Heart right ventricle (tissue), 16 donors: Measurements from ENCODE around the gene TPM1. TPM values are rescaled to one million over a fixed set of nuclear protein-coding genes. Genes with fewer than 3 reads are reported as not detected.
A peak's percentile ranks its signal among the peaks of the same experiment; 100 is the strongest.

Source experiments
- ATAC-seq, 8 donors: fragments of 200-7000 bp; cut with Tn5 transposase; one replicate each; pipeline ENCODE4 v1.9.1; 2020; ENCODE audit warnings: mild to moderate bottlenecking in 8 of 8, moderate library complexity in 8 of 8, moderate number of reproducible peaks in 1 of 8
- DNase-seq, 2 donors: peaks; one replicate each; pipeline ENCODE4 v3.0.0-alpha.2; 2020
- H3K27ac ChIP-seq, 10 donors: fragments of 200-600 bp; sonication (generic) in 2 of 10; one replicate each; pipeline versions ENCODE4 v1.5.0 to v1.8.0; 2020 to 2022; ENCODE audit warnings: mild to moderate bottlenecking in 3 of 10
- H3K27me3 ChIP-seq, 7 donors: fragments of 200-600 bp; one replicate each; pipeline ENCODE4 v1.8.0; 2021 to 2022; ENCODE audit warnings: mild to moderate bottlenecking in 2 of 7
- H3K36me3 ChIP-seq, 9 donors: fragments of 200-600 bp; sonication (generic) in 1 of 9; one replicate each; pipeline versions ENCODE4 v1.5.0 to v1.8.0; 2020 to 2022; ENCODE audit warnings: mild to moderate bottlenecking in 2 of 9
- H3K4me1 ChIP-seq, 9 donors: fragments of 200-600 bp; sonication (generic) in 1 of 9; one replicate each; pipeline versions ENCODE4 v1.5.0 to v1.8.0; 2020 to 2022; ENCODE audit warnings: mild to moderate bottlenecking in 4 of 9
- H3K4me3 ChIP-seq, 10 donors: fragments of 200-600 bp; sonication (generic) in 2 of 10; one replicate each; pipeline versions ENCODE4 v1.5.0 to v1.8.0; 2020 to 2022; ENCODE audit warnings: mild to moderate bottlenecking in 7 of 10, moderate library complexity in 2 of 10
- H3K9me3 ChIP-seq, 11 donors: fragments of 200-600 bp in 10 of 11; sonication (generic) in 2 of 11; one replicate each; pipeline versions ENCODE4 v1.5.0 to v1.8.0; 2013 to 2022; ENCODE audit warnings: mild to moderate bottlenecking in 2 of 11, control low read depth in 1 of 11, moderate library complexity in 1 of 11
- WGBS, 2 donors: extraction: QIAGEN DNeasy Blood & Tissue Kit; methylation state at CpG; one replicate each; pipeline ENCODE4 v1.1.7; 2013; ENCODE audit warnings: inconsistent platforms in 1 of 2; 5-methylcytosine and 5-hydroxymethylcytosine counted together
- intact Hi-C, 10 donors: fragments of 100-400 bp; cut with DNase I; formaldehyde crosslinking; loops; one replicate each; pipeline versions ENCODE4 v1.11.1 to v1.14.2; 2022
- polyA plus RNA-seq, 2 donors: library from polyadenylated mRNA; stranded (reverse); fragments of 200-250 nt; gene quantifications; one replicate each; pipeline ENCODE4 v1.2.3, GENCODE V29; 2013
- total RNA-seq, 10 donors: library from RNA; stranded (reverse); fragmentation: NEBNext Ultra II Directional in 3 of 10; extraction: Animal tissue kit (Norgen Biotek cat#: 25700) in 3 of 10; gene quantifications; one replicate each; pipeline versions ENCODE4 v1.2.1 to v1.2.4, GENCODE V29; 2021 to 2023
- TF ChIP-seq, protein P1 (sequence below), 9 donors: fragments of 200-600 bp; sonication (generic) in 2 of 9; IDR thresholded peaks; one replicate each; pipeline versions ENCODE4 v1.5.0 to v1.8.0; 2021 to 2022; ENCODE audit warnings: antibody characterized with exemption in 9 of 9, mild to moderate bottlenecking in 5 of 9, moderate library complexity in 1 of 9
- donor health status: Arrhythmogenic right ventricular cardiomyopathy.
- donor health status: ischemic (EF 13 %, LVEDD 7.1; RV severe dilation, severe dysfunction).
- donor health status: healthy with polysubstance abuse.
- donor health status: DM: no; HTN: yes; CAD: no.
- donor health status: DM: no; HTN: no; CAD: no.
- donor health status: ischemic (EF 25% LVEDD 6.9; RV normal size, moderate dysfunction).
- donor health status: ischemic (EF 25% LVEDD 5.7; RV mildly dilated, moderate dysfunction).
- donor health status: healthy.
- donor health status: DM: yes; HTN: yes; CAD: no.
- donor health status: Ischemic cardiomyopathy.
- donor health status: ischemic (EF 35%, LVEDD 5.7; RV mildly dilated, moderate dysfunction).
- donor health status: nonischemic (EF 11% LVEDD 7.7; RV severe dilation, severe dysfunction).
- donor health status: DM: yes; HTN: yes; CAD: no.
- donor health status: PGD.
- donor health status: ischemic (EF 29% LVEDD 5.4; RV normal size, mild dysfunction).
- donor health status: nonischemic (EF 23%, LVEDD 6.1; RV moderate dilation, normal function).

TPM1 gene
- total and polyA plus RNA-seq, 12 donors = 10,066 to 18,091 (median 14,403) TPM

DNA sequence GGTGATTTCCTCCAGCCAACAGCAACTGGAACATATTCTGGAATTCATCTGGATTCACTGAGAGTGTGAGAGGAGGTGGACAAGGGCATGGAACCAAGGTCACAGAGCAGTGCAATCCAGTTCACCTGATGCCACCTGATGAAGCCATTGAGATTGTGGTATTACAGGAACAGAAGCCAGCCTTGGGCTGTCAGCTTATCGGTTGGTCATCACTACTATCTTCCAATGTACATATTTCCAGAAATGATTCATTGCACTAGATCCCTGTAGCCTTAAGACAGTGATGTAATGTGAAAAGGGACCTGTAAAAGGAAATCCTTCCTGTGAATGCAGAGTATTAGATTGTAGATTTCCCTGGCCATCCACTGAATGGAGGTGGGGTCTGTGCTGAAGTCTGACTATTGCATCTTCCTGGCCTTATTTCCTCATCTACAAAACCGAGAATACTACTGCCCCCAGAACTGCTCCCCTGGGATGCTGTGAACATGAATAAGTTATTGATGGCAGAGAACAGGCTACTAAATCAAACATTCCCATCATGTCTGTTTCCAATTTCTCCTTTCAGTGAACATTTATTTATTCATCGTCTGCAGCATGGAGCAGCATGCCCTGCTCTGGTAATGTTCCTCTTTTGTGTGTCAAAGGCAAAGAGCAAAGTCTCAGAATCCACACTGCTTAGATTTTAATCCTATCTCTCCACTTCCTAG lies 47.4 kb upstream of the TPM1 start:
- H3K27me3 ChIP-seq = no peaks in the 10 kb centered on the region
- TF ChIP-seq, protein P1, sequence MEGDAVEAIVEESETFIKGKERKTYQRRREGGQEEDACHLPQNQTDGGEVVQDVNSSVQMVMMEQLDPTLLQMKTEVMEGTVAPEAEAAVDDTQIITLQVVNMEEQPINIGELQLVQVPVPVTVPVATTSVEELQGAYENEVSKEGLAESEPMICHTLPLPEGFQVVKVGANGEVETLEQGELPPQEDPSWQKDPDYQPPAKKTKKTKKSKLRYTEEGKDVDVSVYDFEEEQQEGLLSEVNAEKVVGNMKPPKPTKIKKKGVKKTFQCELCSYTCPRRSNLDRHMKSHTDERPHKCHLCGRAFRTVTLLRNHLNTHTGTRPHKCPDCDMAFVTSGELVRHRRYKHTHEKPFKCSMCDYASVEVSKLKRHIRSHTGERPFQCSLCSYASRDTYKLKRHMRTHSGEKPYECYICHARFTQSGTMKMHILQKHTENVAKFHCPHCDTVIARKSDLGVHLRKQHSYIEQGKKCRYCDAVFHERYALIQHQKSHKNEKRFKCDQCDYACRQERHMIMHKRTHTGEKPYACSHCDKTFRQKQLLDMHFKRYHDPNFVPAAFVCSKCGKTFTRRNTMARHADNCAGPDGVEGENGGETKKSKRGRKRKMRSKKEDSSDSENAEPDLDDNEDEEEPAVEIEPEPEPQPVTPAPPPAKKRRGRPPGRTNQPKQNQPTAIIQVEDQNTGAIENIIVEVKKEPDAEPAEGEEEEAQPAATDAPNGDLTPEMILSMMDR (IDR thresholded peaks at IDR 0.05) = no peak
- H3K27ac ChIP-seq = no peak overlapping the region
- intact Hi-C loops = no loop called here
- H3K9me3 ChIP-seq = no peaks in the 10 kb centered on the region
- H3K4me3 ChIP-seq = no peak overlapping the region
- DNase-seq (no peak), ATAC-seq (no peak)
- 62 to 67% methylated on average over 3 of the region's 3 CpGs for WGBS, 2 donors
- peaks cover 0 to 20% (median 9%) of the 10 kb centered on the region in 9 donors for H3K4me1 ChIP-seq
- H3K36me3 ChIP-seq = no peaks in the 10 kb centered on the region

DNA sequence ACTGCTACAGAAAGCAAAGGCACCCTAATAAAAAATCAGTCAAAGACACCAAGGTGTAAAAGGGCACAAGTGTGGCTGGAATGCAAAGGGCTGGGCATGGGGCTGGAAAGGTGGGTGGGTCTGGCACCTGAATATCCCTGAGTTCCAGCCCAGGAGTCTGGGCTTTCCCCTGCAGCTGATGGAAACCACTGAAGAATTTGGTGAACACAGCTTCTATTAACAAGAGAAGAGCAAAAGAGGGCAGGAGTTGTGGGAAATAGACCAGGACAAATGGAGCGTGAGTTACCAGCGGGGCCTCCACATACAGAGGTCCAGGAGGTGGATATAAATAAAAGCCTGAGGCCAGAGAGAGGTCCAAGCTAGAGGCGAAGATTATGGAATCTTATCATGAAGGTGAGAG lies 45.1 kb upstream of the TPM1 start:
- no peaks in the 10 kb centered on the region for H3K27me3 ChIP-seq
- H3K4me1 ChIP-seq = peaks cover 0 to 28% (median 11%) of the 10 kb centered on the region in 9 donors
- H3K9me3 ChIP-seq = no peaks in the 10 kb centered on the region
- ATAC-seq (no peak), DNase-seq (no peak)
- H3K4me3 ChIP-seq = no peak overlapping the region
- 82 to 89% methylated on average over 3 of the region's 3 CpGs for WGBS, 2 donors
- H3K36me3 ChIP-seq = no peaks in the 10 kb centered on the region
- TF ChIP-seq, protein P1 (IDR thresholded peaks at IDR 0.05) = no peak
- intact Hi-C loops = no loop called here
- H3K27ac ChIP-seq = peak overlapping the region in 5 of 10 donors; percentile 9 to 86 (median 21)

DNA sequence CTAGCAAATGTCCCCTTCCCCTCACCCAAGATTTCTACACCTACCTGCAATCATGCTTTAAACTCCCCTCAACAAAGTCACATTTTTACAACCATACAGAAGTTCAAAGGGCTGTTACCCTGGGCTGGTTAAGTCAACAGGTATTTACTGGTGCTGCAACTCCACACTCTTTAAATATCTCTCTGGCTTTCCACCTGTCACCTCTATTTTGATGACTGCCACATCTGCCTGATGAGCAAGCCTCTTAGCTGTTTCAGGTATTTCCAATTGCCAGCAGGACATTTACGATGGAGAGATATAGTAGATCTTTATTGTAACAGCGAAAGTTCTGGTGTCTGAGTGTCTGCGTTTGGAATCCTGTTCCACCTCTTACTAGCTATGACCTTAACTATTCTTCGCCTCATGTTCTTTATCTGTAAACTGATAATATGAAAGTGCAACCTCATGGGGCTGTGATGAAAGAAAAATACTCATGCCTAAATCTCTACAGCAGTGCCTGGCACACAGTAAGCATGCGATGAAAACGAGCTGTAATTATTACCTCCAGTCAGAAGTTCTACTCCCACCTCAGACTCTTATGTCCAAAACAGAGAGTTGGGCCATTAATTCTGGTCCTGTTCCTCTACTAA lies 44.2 kb upstream of the TPM1 start:
- 47 to 61% methylated on average over 6 of the region's 6 CpGs for WGBS, 2 donors
- Histone ChIP-seq H3K4me1 (peaks cover 0 to 28% (median 11%) of the 10 kb centered on the region in 9 donors), H3K27ac (peak overlapping the region in 8 of 10 donors; percentile 1 to 86 (median 77)), H3K4me3 (no peak overlapping the region), H3K27me3 (no peaks in the 10 kb centered on the region), H3K36me3 (no peaks in the 10 kb centered on the region), H3K9me3 (no peaks in the 10 kb centered on the region)
- ATAC-seq = peak in 3 of 8 donors; percentile 33 to 67 (median 34)
- no peak for DNase-seq
- intact Hi-C loops = no loop called here
- TF ChIP-seq, protein P1 (IDR thresholded peaks at IDR 0.05) = no peak

GRCh38 chr15:62999178-62999577 lies 43.4 kb upstream of the TPM1 start:
- TF ChIP-seq, protein P1 (IDR thresholded peaks at IDR 0.05) = no peak
- H3K36me3 ChIP-seq = no peaks in the 10 kb centered on the region
- DNase-seq (no peak), ATAC-seq (no peak)
- H3K27ac ChIP-seq = peak overlapping the region in 8 of 10 donors; percentile 49 to 86 (median 77)
- WGBS, 2 donors = 95 to 96% methylated on average over 4 of the region's 4 CpGs
- intact Hi-C loops = no loop called here
- peaks cover 0 to 28% (median 11%) of the 10 kb centered on the region in 9 donors for H3K4me1 ChIP-seq
- no peaks in the 10 kb centered on the region for H3K9me3 ChIP-seq
- no peak overlapping the region for H3K4me3 ChIP-seq
- no peaks in the 10 kb centered on the region for H3K27me3 ChIP-seq
